ENCODE data around the gene DCST2.
A peak's percentile ranks its signal among the peaks of the same experiment; 100 is the strongest.

Gene DCST2

GRCh38 chr1:155069551-155070157, 36.1 kb upstream of the DCST2 start:
- no peak for DNase-seq

- no peak for DNase-seq
These were observed 35.0 kb upstream of the DCST2 start for GRCh38 chr1:155068599-155068998.

GRCh38 chr1:155066777-155067176, 33.2 kb upstream of the DCST2 start:
- no peak for DNase-seq

DNA sequence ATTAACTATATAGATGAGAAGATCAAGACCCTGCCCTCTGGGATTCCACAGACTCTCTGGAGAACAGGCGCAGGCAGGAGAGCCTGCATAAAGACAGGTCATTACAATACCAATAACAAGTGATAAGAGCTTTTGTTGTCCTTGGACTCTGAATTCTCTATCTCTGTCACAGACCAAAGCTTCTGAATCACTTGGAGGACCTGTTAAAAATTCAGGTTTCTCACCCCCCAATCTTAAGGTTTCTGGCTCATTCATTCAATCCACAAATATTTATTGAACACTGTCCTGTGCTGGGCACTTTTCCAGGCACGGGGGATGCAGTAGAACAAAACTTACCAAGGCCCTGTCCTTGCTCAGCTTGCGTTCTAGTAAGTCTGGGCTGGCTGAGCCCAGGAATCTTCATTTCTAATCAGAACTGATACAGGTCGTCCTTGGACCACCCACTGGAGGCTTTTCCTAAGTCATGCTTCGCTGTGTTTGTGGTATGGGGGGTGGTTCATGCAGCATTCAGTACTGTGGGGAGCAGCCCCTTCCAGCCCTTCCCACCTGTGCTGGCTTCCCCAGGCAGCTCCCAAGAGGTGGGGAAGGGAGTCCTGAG, 31.4 kb upstream of the DCST2 start:
- no peak for DNase-seq

- DNase-seq = peak; percentile 46
These were observed 30.7 kb upstream of the DCST2 start for GRCh38 chr1:155064111-155064831.

- peak; percentile 95 for DNase-seq
These were observed 30.0 kb upstream of the DCST2 start, which contains the start of gene EFNA4 for GRCh38 chr1:155063550-155064110. EFNA4 (plus strand) TSS chr1:155063740; CDS start chr1:155063824, 84 bp downstream.

GRCh38 chr1:155062702-155063411, 29.3 kb upstream of the DCST2 start:
- peak; percentile 88 for DNase-seq

GRCh38 chr1:155062151-155062686, 28.6 kb upstream of the DCST2 start:
- DNase-seq = no peak

- DNase-seq = peak; percentile 94
These were observed 28.0 kb upstream of the DCST2 start for GRCh38 chr1:155061381-155062150.

- no peak for DNase-seq
These were observed 27.2 kb upstream of the DCST2 start for GRCh38 chr1:155060736-155061135.

DNA sequence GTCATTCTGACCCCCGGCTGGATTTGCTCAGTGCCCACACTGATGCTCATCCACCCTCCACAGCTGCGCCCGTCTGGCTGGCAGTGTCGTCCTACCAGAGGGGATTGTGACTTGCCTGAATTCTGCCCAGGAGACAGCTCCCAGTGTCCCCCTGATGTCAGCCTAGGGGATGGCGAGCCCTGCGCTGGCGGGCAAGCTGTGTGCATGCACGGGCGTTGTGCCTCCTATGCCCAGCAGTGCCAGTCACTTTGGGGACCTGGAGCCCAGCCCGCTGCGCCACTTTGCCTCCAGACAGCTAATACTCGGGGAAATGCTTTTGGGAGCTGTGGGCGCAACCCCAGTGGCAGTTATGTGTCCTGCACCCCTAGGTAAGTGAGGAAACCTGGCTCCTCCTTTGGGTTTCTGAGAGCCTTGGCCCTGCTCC, 24.2 kb upstream of the DCST2 start:
- no peak for DNase-seq

- DNase-seq = no peak
These were observed 23.5 kb upstream of the DCST2 start for GRCh38 chr1:155057104-155057503.

DNA sequence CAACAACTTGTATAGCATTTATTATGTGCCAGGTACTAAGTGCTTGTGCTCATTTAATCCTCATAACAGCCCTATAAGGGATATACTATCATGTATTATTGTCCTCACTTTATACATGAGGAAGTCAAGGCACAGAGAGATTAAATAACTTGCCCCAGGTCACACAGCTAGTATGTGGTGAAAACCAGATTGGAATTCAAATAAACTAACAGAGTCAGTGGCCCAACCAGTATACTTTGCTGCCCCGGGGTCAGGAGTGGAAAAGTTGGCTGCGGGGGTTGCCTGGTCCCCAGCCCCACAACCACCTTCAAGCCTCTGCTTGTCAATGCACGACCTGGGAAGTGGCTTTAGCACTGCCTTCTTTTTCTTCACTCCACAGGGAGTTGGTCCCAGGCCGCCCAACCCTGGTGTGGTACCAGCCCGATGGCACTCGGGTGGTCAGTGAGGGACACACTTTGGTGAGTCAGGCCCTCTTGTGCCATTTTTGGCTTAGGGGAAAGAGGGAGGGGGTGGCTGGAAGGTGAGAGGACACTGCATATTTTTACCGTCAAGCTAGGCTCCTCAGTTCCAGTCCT, 20.0 kb upstream of the DCST2 start:
- DNase-seq = no peak

DNA sequence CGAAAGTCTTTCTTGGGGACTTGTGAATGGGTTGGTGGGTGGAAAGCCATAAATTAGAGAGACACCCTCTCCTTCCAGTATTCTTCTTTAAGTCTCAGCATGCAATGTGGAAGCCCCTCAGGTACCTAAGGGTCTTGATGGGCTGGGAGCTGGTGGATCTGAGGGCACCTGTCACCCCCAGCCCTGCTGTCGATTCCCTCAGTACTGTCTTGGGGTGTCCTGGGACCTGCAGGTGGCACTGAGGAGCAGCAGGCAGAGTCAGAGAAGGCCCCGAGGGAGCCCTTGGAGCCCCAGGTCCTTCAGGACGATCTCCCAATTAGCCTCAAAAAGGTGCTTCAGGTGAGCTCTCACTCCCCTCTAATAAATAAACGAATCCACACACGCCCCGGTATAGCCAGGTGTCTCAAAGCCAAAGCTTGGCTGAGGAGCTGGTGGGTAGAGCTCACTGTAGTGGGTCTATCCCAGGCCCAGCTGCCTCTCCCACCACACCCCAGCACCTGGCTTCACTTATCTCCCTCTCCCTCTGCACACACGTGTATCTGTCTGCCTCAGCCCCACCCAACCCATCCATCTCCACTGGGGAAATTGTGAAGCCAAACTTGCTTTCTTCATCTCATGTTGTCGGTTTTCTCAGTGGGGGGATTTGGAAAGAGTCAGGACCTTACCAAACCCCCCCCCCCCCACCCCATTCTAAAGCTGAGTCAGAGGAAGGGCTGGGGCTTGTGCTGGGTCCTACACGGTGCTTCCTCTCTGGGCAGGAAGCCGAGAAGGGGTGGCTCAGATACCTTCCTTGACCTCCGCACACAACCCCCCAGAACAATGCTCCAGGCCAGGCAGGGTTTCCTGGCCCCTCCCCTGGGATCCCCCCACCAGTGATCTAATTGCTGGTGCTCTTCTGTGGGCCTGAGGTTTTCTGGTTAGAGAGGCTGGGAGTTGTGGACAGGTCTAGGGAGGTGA, 19.1 kb upstream of the DCST2 start:
- DNase-seq = peak; percentile 67

DNA sequence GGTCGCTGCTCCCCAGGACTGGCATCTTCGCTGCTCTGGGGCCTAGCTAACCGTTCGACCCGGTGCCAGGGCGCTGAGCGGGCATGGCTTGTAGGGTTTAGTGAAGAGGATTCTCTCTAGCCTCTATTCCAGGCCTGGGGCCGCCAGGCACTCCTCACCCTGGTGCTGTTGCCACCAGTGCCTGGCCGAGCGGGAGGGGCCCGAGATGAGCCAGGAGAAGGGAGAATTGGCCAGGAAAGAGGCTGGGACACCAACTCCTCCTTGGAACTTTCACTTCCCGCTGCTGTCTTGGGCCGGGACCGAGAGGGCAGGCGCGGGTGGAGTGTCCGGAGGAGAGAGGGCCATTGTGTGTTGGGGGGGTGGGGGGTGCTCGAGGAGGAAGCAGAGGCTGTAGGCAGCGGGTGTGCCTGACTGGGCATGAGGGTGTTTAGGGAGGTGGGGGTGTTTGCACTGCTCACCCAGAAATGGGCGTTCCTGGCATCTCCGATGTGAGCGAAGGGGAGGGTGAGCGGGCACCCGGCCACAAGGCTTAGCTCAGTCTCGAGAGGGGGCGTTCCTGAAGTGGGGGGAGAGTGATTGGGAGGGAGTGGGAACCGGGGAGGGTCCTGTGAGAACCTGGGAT, 18.3 kb upstream of the DCST2 start:
- peak; percentile 79 for DNase-seq

DNA sequence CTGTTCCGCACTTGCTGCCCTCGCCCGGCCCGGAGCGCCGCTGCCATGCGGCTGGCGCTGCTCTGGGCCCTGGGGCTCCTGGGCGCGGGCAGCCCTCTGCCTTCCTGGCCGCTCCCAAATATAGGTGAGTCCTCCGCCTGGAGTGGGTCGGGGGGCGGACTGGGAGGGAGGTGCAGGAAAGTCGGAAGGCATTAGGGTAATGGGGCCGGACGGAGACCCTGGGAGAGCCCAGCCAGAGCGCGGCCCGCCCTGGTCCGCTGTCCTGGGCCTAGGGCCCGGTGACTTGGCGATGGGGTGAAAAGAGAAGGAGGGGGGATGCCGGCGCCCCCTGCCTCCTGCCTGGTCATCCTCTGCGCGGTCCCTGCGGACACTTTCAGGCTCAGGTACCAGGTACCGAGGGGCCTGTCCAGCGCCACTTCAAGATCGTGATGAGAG, 17.8 kb upstream of the DCST2 start:
- no peak for DNase-seq

GRCh38 chr1:155050560-155051341, 17.2 kb upstream of the DCST2 start, which contains the start of gene ADAM15:
ADAM15 (plus strand) TSS chr1:155051316; CDS start chr1:155051387, 71 bp downstream.
- DNase-seq = peak; percentile 88

DNA sequence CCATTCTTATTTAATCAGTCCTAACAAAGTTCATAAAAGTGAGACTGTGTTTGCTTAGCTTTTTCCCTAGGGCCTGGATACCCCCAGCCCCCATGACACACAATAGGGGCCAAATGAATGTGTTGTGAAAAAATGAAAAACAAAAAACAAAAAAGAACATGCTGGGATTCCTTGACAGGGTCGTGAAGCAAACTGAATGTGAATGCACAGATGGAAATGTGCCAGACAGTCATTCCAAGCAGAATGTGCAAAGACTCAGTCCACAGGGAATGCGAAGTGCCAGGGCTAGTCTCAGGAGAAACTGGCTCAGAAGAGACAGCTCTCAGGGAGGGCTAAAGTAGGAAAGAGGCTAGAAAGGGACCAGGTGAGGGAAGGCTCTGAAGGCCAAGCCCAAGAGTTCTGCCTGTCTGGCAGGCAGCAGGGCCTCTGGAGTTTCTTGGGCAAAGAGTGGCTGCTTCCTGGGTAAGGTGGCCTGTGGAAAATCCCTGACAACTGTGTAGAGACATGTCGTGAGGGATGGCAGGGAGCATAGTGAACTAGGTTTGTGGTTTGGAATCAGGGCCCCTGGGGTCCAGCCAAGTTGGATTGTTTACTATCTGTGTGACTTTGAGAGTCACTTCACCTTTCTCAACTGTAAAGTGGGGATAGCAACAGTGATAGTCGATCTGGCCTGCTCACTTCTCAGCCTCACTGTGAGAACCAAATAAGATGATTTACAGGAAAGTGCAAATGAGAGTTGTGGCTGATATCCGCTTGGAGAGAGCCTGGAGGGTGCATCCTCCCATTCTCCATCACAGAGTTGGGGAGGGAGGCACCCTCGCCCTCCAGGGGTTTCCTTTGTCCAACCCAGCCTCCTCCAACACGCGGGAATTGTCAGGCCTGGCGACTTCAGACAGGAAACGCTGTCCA, 16.3 kb upstream of the DCST2 start:
- DNase-seq = no peak
